BE2C (cell line): Measurements from ENCODE around the gene GPX7. TPM values are rescaled to one million over a fixed set of nuclear protein-coding genes. Genes with fewer than 3 reads are reported as not detected.
A peak's percentile ranks its signal among the peaks of the same experiment; 100 is the strongest.

ENCODE experiments used
- DNase-seq: peaks from one replicate; pipeline ENCODE4 v3.0.0-alpha.2; 2020
- H3K27me3 ChIP-seq: fragments of 250-450 bp; sonication (Bioruptor Pico); 2 replicates; pipeline ENCODE4 v1.5.1; 2020; ENCODE audit warnings: mild to moderate bottlenecking
- H3K36me3 ChIP-seq: fragments of 250-450 bp; sonication (Bioruptor Pico); 2 replicates; pipeline ENCODE4 v1.5.1; 2020; ENCODE audit warnings: mild to moderate bottlenecking
- H3K4me1 ChIP-seq: fragments of 250-450 bp; sonication (Bioruptor Pico); 2 replicates; pipeline ENCODE4 v1.5.1; 2020
- H3K4me3 ChIP-seq: 2 replicates; pipeline ENCODE4 v1.5.1; 2011; ENCODE audit warnings: low read depth, low read length
- H3K9me3 ChIP-seq: fragments of 250-450 bp; sonication (Bioruptor Pico); 2 replicates; pipeline ENCODE4 v1.5.1; 2020
- polyA plus RNA-seq: library from polyadenylated mRNA; unstranded; fragments of >200 nt; gene quantifications from one replicate; pipeline ENCODE4 v1.2.1, GENCODE V29; 2012; ENCODE audit warnings: low read depth, missing spikeins; ENCODE audit not compliant: insufficient read length, insufficient read depth
- TF ChIP-seq, protein P1 (sequence below): IDR thresholded peaks from 2 replicates; pipeline ENCODE4 v1.5.1; 2012; ENCODE audit warnings: mild to moderate bottlenecking, low read depth, low read length

GPX7 gene
- polyA plus RNA-seq, result 42.7 TPM

- peak within 1 kb of the TSS; percentile 61 for H3K4me3 ChIP-seq
- H3K36me3 ChIP-seq, result no peaks in the 10 kb centered on the region
- H3K27me3 ChIP-seq, result no peaks in the 10 kb centered on the region
- no peaks in the 10 kb centered on the region for H3K9me3 ChIP-seq
- H3K4me1 ChIP-seq, result no peaks in the 10 kb centered on the region
- TF ChIP-seq, protein P1, sequence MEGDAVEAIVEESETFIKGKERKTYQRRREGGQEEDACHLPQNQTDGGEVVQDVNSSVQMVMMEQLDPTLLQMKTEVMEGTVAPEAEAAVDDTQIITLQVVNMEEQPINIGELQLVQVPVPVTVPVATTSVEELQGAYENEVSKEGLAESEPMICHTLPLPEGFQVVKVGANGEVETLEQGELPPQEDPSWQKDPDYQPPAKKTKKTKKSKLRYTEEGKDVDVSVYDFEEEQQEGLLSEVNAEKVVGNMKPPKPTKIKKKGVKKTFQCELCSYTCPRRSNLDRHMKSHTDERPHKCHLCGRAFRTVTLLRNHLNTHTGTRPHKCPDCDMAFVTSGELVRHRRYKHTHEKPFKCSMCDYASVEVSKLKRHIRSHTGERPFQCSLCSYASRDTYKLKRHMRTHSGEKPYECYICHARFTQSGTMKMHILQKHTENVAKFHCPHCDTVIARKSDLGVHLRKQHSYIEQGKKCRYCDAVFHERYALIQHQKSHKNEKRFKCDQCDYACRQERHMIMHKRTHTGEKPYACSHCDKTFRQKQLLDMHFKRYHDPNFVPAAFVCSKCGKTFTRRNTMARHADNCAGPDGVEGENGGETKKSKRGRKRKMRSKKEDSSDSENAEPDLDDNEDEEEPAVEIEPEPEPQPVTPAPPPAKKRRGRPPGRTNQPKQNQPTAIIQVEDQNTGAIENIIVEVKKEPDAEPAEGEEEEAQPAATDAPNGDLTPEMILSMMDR, result no peak
- DNase-seq, result peak; percentile 46
Measured at GRCh38 chr1:52601991-52602855, at the start of gene GPX7. TSS of gene GPX7 (plus strand) at chr1:52602371. CDS start at chr1:52602410, 39 bp downstream.

DNA sequence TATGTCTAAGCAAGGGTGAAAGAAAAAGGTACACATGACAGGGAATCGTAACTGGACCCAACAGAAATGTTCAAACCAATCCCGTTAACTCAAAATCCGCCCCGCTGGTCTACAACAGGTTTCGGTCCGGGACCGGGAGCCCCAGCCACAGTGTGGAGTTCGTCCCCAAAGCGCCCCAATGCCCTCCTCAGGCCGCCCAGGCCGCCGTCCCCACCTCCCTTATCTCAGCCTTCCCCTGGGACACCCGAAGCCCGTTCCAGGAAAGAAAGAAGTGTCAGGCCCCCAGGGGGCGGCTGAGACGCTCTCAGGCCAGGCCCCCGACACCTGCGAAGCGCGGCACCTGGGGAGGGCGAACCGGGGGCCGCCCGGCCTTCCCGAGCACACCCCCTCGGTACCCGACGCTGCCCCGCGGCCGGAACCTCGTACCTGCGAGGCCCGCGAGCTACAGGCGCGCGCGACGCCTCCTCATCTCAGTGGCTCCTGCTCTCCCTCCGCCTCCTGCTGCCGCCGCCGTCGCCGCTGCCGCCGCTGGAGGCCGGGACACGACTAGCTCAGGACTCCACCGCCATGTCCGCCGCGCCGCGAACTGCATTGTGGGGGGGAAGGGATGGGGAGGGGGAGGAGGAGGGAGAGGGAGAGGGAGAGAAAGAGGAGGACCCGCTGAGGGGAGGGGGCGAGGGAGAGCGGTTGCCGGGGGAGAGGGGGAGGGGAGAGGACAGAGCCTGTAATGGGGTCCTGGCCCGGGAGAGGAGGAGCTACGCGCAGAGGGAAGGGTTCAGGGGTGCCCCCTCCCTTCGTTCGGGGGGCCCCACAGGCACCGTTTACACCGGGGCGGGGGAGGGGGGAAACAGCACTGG lies 49.4 kb upstream of the GPX7 start, which contains the start of gene TUT4:
Gene TUT4, minus strand, starts transcription at position 588 of the 857 bp plus-strand sequence. CDS start 26,812 bp downstream, outside the sequence.
- DNase-seq, result peak; percentile 82

DNA sequence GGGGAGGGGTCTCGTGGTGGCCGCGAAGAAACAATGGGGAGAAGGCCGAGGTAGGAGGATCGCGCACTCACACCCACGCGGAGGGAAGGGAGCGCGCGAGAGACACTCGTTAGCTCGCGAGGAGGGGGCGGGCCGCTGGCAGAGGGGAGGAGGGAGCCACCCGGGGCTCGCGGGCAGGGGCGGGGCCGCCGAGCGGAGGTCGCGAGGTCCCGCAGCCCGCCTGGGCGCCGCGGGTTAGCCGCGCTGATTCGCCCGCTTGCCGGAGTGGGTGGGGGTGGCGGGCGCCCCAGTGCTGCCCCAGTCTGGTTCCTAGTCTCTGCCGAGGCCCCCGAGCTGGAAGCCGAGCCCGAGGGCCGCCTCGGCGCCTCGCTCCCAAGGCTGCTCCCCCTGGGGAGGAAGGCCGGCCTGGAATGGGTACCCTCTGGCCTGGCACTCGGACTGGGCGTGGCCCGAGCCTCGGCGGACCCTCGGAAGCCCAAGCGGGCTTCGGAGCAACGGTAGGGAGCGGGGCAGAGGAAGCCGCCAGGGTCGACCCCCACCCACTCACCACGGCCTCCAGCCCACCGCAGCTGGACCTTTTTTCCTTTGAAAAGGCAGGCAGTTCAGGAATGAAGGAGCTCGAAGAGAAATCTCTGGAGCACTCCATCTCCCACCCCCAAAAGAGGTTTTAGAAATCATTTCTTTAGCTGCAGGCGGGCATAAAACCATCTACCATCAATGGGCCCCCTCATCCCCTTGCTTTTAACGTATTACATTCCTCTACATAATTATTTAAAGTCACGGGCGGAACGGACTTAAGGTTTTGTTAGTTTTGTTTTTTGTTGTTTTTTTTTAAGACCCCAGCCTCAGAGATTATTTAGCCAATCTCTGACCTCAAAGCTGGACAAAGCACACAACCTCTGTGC lies 48.6 kb upstream of the GPX7 start:
- Histone ChIP-seq H3K4me3 (peak overlapping the region; percentile 80), H3K4me1 (no peaks in the 10 kb centered on the region), H3K9me3 (no peaks in the 10 kb centered on the region), H3K27me3 (no peaks in the 10 kb centered on the region), H3K36me3 (no peaks in the 10 kb centered on the region)
- DNase-seq, result peak; percentile 87
- TF ChIP-seq, protein P1, result no peak

More for the DNA sequence above, 49.4 kb upstream of the GPX7 start, which contains the start of gene TUT4:
- TF ChIP-seq, protein P1, result no peak
- H3K27me3 ChIP-seq, result no peaks in the 10 kb centered on the region
- H3K4me3 ChIP-seq, result peak within 1 kb of the TSS; percentile 80
- no peaks in the 10 kb centered on the region for H3K9me3 ChIP-seq
- H3K36me3 ChIP-seq, result no peaks in the 10 kb centered on the region
- H3K4me1 ChIP-seq, result no peaks in the 10 kb centered on the region

GRCh38 chr1:52554267-52554640 lies 47.9 kb upstream of the GPX7 start:
- peak overlapping the region; percentile 80 for H3K4me3 ChIP-seq
- H3K36me3 ChIP-seq, result no peaks in the 10 kb centered on the region
- no peaks in the 10 kb centered on the region for H3K9me3 ChIP-seq
- no peaks in the 10 kb centered on the region for H3K4me1 ChIP-seq
- TF ChIP-seq, protein P1, result no peak
- no peaks in the 10 kb centered on the region for H3K27me3 ChIP-seq
- no peak for DNase-seq

GRCh38 chr1:52554756-52555155 lies 47.4 kb upstream of the GPX7 start:
- no peak for DNase-seq

More at GRCh38 chr1:52554756-52555155, 47.4 kb upstream of the GPX7 start:
- Histone ChIP-seq H3K27me3 (no peaks in the 10 kb centered on the region), H3K9me3 (no peaks in the 10 kb centered on the region), H3K4me1 (no peaks in the 10 kb centered on the region), H3K4me3 (no peak overlapping the region), H3K36me3 (no peaks in the 10 kb centered on the region)
- TF ChIP-seq, protein P1, result no peak
